Mesothelial cell of epicardium (in vitro differentiated cells): ENCODE measurements around the gene PIGU. TPM values are rescaled to one million over a fixed set of nuclear protein-coding genes. Genes with fewer than 3 reads are reported as not detected.
"Not testable (repeated sequence)": the region's sequence is repeated elsewhere in the genome, so short reads cannot be mapped to it uniquely, and the experiment has no call there.

Source experiments
- DNase-seq, 2 experiments: peaks; one replicate each; pipeline ENCODE4 v3.0.0; 2021; ENCODE audit warnings: low spot score in 2 of 2; ENCODE audit not compliant: unreplicated experiment in 2 of 2
- H3K27ac Mint-ChIP-seq: 2 replicates; pipeline ENCODE4 v1.8.0; 2021; ENCODE audit warnings: mixed read lengths
- H3K27me3 Mint-ChIP-seq: 2 replicates; pipeline ENCODE4 v1.8.0; 2021; ENCODE audit warnings: low read depth, mixed read lengths
- H3K36me3 Mint-ChIP-seq: 2 replicates; pipeline ENCODE4 v1.8.0; 2021; ENCODE audit warnings: mixed read lengths
- H3K4me1 Mint-ChIP-seq: 2 replicates; pipeline ENCODE4 v1.8.0; 2021; ENCODE audit warnings: mixed read lengths
- H3K4me3 Mint-ChIP-seq: 2 replicates; pipeline ENCODE4 v1.8.0; 2021; ENCODE audit warnings: mild to moderate bottlenecking, moderate library complexity, mixed read lengths
- H3K9me3 Mint-ChIP-seq: 2 replicates; pipeline ENCODE4 v1.8.0; 2021; ENCODE audit warnings: mixed read lengths
- CTCF ChIP-seq: fragments of 200-600 bp; sonication (generic); IDR thresholded peaks from one replicate; pipeline ENCODE4 v1.5.0; 2021; ENCODE audit warnings: antibody characterized with exemption; ENCODE audit not compliant: unreplicated experiment
- total RNA-seq: library from RNA; stranded (reverse); gene quantifications from 3 replicates; pipeline ENCODE4 v1.2.1, GENCODE V29; 2021

The PIGU gene
- total RNA-seq, 1 donor from 2014 or later: 32.6 TPM

DNA sequence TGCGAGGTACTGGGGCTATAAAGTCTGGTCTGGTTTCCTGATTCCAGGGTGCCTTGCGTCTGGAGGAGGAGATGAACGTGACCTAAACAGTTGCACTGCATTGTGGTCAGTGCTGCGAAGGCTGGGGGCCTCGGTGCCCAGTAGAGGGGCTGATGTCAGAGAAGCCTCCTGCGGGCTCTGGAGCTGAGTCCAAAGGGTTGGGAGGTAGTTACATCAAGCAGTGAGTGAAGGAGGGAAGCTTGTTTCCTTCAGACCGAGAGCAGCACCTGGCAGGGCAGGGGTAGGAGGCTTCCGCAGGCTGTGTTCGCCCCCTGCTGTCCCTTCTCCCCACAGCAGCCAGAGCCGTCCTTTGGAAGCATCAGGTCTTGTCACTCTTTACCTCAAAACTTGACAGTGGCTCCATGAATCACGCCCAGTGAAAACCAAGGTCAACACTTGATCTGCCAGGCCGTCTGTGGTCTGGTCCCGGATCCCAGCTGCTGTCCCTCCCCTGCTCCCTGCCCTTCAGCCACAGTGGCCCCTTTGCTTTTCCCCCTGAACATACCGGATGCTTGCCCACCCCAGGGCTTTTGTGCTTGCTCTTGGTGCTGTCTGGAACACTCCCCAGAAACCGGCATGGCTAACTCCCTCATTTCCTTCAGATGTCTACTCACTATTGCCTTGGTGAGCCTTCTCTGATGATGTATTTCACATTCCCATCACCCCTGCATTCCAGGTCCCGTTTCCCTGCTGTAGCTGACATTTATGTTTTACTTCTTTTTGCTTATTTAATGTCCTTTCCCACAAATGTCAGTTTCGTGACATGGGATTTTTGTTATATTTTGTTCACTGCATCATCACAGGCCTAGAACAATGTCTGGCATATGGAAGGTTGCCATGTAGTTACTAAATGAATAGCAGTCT lies 153.7 kb downstream of the PIGU start:
- H3K27me3 Mint-ChIP-seq: no peaks in the 10 kb centered on the region
- peaks cover 38% of the 10 kb centered on the region for H3K4me1 Mint-ChIP-seq
- DNase-seq: no peak
- no peak overlapping the region for H3K4me3 Mint-ChIP-seq
- peaks cover 6% of the 10 kb centered on the region for H3K36me3 Mint-ChIP-seq
- TF ChIP-seq CTCF: no peak
- H3K9me3 Mint-ChIP-seq: no peaks in the 10 kb centered on the region
- peak overlapping the region; percentile 75 for H3K27ac Mint-ChIP-seq

DNA sequence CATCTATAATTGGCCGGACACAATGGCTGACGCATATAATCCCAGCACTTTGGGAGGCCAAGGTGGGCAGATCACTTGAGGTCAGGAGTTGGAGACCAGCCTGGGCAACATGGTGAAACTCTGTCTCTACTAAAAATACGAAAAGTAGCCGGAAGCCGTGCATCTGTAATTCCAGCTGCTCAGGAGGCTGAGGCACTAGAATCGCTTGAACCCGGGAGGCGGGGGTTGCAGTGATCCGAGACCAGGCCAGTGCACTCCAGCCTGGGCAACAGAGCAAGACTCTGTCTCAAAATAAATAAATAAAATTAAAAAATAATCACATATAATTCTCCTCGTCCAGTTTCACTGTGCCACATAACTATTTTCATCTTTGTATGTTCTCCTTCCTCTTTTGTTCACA lies 157.1 kb downstream of the PIGU start:
- not testable (repeated sequence) for DNase-seq, H3K4me3 Mint-ChIP-seq
- peaks cover 26% of the 10 kb centered on the region for H3K4me1 Mint-ChIP-seq

GRCh38 chr20:34518863-34519262 lies 158.0 kb downstream of the PIGU start:
- not testable (repeated sequence) for H3K27me3 Mint-ChIP-seq, H3K36me3 Mint-ChIP-seq, H3K4me3 Mint-ChIP-seq, H3K27ac Mint-ChIP-seq, H3K9me3 Mint-ChIP-seq, DNase-seq
- H3K4me1 Mint-ChIP-seq: peaks cover 32% of the 10 kb centered on the region

More for the DNA sequence above, 157.1 kb downstream of the PIGU start:
- H3K27me3 Mint-ChIP-seq, H3K27ac Mint-ChIP-seq, H3K9me3 Mint-ChIP-seq, H3K36me3 Mint-ChIP-seq: not testable (repeated sequence)

DNA sequence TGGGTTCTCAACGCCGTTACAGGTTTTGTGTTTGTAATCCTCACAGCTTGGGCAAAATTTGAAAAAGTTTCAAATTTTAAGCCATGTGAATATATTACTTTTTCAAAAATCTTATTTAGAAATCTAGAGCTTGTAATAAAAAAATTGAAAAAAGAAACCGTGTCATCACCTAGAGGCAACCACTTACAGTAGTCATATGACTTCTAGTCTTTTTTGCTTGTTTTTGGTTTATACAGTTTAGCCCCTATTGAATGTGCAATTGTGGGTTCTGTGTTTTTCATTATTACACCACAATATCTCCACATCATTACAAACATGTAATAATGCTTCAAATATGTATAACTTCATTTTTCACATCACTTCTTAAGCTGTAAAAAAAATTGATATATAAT lies 159.8 kb downstream of the PIGU start:
- TF ChIP-seq CTCF: no peak
- Mint-ChIP-seq H3K4me3 (peak overlapping the region; percentile 98), H3K27me3 (no peaks in the 10 kb centered on the region), H3K27ac (peak overlapping the region; percentile 100), H3K36me3 (peaks cover 5% of the 10 kb centered on the region), H3K9me3 (no peaks in the 10 kb centered on the region), H3K4me1 (peaks cover 21% of the 10 kb centered on the region)
- DNase-seq: no peak

GRCh38 chr20:34516247-34517113 lies 160.4 kb downstream of the PIGU start, which contains the start of gene DYNLRB1:
Gene DYNLRB1, plus strand, starts transcription at chr20:34516422. Its CDS starts 37 bp downstream, at chr20:34516459.
- Mint-ChIP-seq H3K36me3 (peaks cover 2% of the 10 kb centered on the region), H3K9me3 (no peaks in the 10 kb centered on the region), H3K27me3 (no peaks in the 10 kb centered on the region), H3K4me3 (peak within 1 kb of the TSS; percentile 98), H3K27ac (peak within 1 kb of the TSS; percentile 100), H3K4me1 (peaks cover 21% of the 10 kb centered on the region)
- peak; percentile 99 for DNase-seq
- no peak for TF ChIP-seq CTCF

- Mint-ChIP-seq H3K9me3 (no peaks in the 10 kb centered on the region), H3K27ac (peak overlapping the region; percentile 100), H3K27me3 (no peaks in the 10 kb centered on the region), H3K4me3 (peak overlapping the region; percentile 98), H3K4me1 (peaks cover 21% of the 10 kb centered on the region), H3K36me3 (peaks cover 6% of the 10 kb centered on the region)
- DNase-seq: peak in 1 of 2 experiments; percentile 57
- no peak for TF ChIP-seq CTCF
Measured at GRCh38 chr20:34515484-34516246, 161.2 kb downstream of the PIGU start.
